IMR-90 (cell line): ENCODE data around the gene OR9A4.

ENCODE experiments used
- BHLHE40 ChIP-seq: fragments of 150-350 bp; IDR thresholded peaks from 2 replicates; pipeline ENCODE4 v1.6.1; 2016; ENCODE audit warnings: mild to moderate bottlenecking, low read depth, low read length
- CEBPB ChIP-seq: IDR thresholded peaks from 2 replicates; pipeline ENCODE4 v1.6.1; 2012; ENCODE audit warnings: low read depth, low read length, improper control_type of control experiment
- CHD1 ChIP-seq: IDR thresholded peaks from 2 replicates; pipeline ENCODE4 v1.6.1; 2012; ENCODE audit warnings: low read depth, low read length, improper control_type of control experiment
- CTCF ChIP-seq: conservative IDR thresholded peaks from 2 replicates; pipeline ENCODE4 v1.5.1; 2012; ENCODE audit warnings: mild to moderate bottlenecking, low read depth, low read length, improper control_type of control experiment
- FOS ChIP-seq: fragments of 150-350 bp; IDR thresholded peaks from 2 replicates; pipeline ENCODE4 v1.6.1; 2016; ENCODE audit warnings: low read depth, low read length
- MAZ ChIP-seq: IDR thresholded peaks from 2 replicates; pipeline ENCODE4 v1.6.1; 2012; ENCODE audit warnings: low read depth, mild to moderate bottlenecking, low read length, improper control_type of control experiment, moderate library complexity, borderline replicate concordance
- MXI1 ChIP-seq: IDR thresholded peaks from 2 replicates; pipeline ENCODE4 v1.6.1; 2012; ENCODE audit warnings: low read depth, mild to moderate bottlenecking, low read length, moderate library complexity, borderline replicate concordance
- NFE2L2 ChIP-seq: fragments of 150-350 bp; IDR thresholded peaks from 2 replicates; pipeline ENCODE4 v1.6.1; 2016; ENCODE audit warnings: low read depth, mild to moderate bottlenecking, low read length
- POLR2A ChIP-seq: IDR thresholded peaks from 2 replicates; pipeline ENCODE4 v1.6.1; 2012; ENCODE audit warnings: mild to moderate bottlenecking, low read depth, low read length
- RAD21 ChIP-seq: IDR thresholded peaks from 2 replicates; pipeline ENCODE4 v1.6.1; 2012; ENCODE audit warnings: low read length, improper control_type of control experiment
- RFX5 ChIP-seq: IDR thresholded peaks from 2 replicates; pipeline ENCODE4 v1.8.0; 2012; ENCODE audit warnings: low read depth, mild to moderate bottlenecking, low read length, moderate library complexity
- SMC3 ChIP-seq: fragments of 150-350 bp; IDR thresholded peaks from 2 replicates; pipeline ENCODE4 v1.6.1; 2016; ENCODE audit warnings: low read depth, mild to moderate bottlenecking, antibody characterized with exemption, low read length, moderate library complexity
- TF ChIP-seq, protein P1 (sequence below): fragments of 150-350 bp; IDR thresholded peaks from 2 replicates; pipeline ENCODE4 v1.6.1; 2017; ENCODE audit warnings: mild to moderate bottlenecking, antibody characterized with exemption, low read length, low read depth

DNA sequence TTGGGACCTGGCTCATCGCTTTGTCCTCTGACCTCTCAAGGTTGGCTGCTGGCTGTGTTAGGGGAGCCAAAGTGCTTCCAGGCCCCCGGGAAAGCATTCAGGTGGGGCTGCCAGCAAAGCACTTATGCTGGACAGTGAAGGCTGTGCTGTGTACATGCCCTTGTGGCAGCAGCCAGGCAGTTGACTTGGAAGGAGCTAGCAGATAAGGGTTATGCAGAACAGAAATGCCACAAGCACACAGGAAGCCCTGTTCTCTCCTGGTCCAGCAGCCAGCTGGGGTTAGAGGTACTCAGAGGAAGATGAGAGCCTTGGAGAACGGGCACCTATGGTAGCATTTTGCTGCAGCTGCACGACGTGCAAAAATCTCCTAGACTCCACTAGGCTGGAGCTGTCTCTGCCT is 35.2 kb upstream of the OR9A4 start:
- TF ChIP-seq CTCF (no peak), MAZ (no peak), MXI1 (no peak), POLR2A (no peak), FOS (no peak), CHD1 (no peak), CEBPB (no peak), RFX5 (no peak), SMC3 (no peak), NFE2L2 (no peak), BHLHE40 (no peak), RAD21 (no peak)
- TF ChIP-seq, protein P1, sequence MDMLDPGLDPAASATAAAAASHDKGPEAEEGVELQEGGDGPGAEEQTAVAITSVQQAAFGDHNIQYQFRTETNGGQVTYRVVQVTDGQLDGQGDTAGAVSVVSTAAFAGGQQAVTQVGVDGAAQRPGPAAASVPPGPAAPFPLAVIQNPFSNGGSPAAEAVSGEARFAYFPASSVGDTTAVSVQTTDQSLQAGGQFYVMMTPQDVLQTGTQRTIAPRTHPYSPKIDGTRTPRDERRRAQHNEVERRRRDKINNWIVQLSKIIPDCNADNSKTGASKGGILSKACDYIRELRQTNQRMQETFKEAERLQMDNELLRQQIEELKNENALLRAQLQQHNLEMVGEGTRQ: no peak
